COLO668 (cell line): Measurements from ENCODE around the gene ADGRA1.
A peak's percentile ranks its signal among the peaks of the same experiment; 100 is the strongest.
"Not testable (repeated sequence)": the region's sequence is repeated elsewhere in the genome, so short reads cannot be mapped to it uniquely, and the experiment has no call there.

Experiments used
- DNase-seq: peaks from one replicate; lab custom pipeline; 2025; ENCODE audit not compliant: unreplicated experiment; lab: John Stamatoyannopoulos, UW

The ADGRA1 gene

DNA sequence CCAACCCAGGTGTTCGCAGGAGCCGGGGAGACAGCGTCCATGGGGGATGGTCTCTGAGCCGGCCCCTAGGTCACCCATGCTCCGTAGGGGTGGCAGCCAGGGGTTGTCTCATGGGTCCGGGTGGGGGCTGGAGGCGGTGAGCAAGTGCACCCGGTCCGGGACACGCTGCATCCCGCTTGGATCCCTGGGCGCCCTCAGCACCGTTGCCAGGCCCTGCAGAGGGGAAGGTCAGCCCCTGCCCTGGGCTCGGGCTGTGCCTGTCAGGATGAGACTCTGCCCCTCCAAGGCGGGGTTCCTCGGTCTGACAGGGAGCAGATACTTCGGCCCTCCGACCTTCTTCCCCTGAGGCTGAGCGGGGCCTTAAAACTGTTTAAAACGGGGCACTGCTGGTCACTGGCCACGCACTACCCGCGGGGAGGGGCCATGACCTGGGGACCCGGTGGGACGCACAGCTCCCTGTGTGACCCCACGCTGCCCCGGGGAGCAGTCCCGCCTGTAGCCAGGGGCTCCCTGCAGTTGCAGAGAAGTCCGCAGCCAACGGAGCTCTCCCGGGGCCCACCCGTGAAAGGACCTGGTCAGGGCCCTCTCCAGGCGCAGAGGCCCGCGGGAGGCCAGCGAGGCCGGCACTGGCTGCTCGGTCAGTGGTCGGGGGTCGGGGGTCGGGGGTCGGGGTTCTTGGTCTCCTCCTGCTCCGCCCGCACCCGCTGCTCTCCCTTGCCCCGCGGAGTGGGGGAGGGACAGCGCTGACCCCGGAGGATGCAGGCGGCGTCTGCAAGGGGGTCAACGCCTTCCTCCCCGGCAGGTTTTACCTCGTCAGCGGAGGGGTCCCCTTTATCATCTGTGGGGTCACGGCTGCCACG is 38.9 kb downstream of the ADGRA1 start:
- DNase-seq, result no peak

- no peak for DNase-seq
These were observed 39.8 kb downstream of the ADGRA1 start for GRCh38 chr10:133127291-133128125.

- no peak for DNase-seq
These were observed 40.7 kb downstream of the ADGRA1 start for GRCh38 chr10:133128126-133129070.

DNA sequence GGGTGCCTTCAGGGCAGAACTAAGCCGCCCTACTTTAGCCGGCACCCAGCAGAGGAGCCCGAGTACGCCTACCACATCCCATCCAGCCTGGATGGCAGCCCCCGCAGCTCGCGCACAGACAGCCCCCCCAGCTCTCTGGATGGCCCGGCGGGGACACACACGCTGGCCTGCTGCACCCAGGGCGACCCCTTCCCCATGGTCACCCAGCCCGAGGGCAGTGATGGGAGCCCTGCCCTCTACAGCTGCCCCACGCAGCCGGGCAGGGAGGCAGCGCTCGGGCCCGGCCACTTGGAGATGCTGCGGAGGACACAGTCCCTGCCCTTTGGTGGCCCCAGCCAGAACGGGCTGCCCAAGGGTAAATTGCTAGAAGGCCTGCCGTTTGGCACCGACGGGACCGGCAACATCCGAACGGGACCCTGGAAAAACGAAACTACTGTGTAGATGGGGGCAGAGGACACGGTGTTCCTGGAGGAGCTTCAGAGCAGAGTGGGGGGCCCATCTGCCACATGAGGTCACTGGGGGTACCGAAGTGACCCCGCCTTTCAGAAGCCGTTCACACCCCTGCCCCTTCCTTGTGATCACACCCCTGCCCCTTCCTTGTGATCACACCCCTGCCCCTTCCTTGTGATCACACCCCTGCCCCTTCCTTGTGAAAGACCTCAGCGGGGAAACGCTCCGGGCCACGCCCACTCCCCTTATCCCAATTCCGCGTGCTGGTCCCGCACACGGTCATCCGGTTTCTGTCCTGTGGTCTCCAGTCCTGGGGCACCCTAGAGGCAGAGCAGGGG is 41.5 kb downstream of the ADGRA1 start:
- DNase-seq, result no peak

- DNase-seq, result no peak
These were observed 42.3 kb downstream of the ADGRA1 start for GRCh38 chr10:133129859-133130495.

- no peak for DNase-seq
These were observed 42.9 kb downstream of the ADGRA1 start for GRCh38 chr10:133130602-133131001.

- DNase-seq, result no peak
These were observed 43.3 kb downstream of the ADGRA1 start for GRCh38 chr10:133131053-133131452.

DNA sequence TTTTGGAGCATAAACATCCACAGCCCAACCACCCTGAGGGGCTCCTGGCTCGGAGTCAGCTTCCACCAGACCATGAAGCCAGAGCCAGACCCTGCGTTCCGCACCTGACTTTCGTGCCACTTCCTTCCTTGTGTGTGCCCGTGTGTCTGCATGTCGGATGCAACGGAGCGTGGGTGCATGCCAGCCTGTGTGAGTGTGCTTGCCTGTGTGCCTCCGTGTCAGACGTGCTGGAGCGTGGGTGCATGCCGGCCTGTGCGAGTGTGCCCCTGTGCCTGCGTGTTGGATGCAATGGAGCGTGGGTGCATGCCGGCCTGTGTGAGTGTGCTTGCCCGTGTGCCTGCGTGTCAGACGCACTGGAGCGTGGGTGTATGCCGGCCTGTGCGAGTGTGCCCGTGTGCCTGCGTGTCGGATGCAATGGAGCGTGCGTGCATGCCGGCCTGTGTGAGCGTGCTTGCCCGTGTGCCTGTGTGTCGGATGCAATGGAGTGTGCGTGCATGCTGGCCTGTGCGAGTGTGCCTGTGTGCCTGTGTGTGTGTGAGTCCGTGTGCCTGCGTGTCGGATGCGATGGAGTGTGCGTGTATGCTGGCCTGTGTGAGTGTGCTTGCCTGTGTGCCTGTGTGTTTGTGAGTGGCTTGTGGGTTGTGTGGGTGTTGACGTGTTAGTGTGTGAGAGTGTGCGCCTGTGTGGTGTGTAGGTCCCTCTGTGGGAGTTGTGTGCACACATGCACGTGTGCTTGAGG is 44.2 kb downstream of the ADGRA1 start:
- DNase-seq, result no peak

DNA sequence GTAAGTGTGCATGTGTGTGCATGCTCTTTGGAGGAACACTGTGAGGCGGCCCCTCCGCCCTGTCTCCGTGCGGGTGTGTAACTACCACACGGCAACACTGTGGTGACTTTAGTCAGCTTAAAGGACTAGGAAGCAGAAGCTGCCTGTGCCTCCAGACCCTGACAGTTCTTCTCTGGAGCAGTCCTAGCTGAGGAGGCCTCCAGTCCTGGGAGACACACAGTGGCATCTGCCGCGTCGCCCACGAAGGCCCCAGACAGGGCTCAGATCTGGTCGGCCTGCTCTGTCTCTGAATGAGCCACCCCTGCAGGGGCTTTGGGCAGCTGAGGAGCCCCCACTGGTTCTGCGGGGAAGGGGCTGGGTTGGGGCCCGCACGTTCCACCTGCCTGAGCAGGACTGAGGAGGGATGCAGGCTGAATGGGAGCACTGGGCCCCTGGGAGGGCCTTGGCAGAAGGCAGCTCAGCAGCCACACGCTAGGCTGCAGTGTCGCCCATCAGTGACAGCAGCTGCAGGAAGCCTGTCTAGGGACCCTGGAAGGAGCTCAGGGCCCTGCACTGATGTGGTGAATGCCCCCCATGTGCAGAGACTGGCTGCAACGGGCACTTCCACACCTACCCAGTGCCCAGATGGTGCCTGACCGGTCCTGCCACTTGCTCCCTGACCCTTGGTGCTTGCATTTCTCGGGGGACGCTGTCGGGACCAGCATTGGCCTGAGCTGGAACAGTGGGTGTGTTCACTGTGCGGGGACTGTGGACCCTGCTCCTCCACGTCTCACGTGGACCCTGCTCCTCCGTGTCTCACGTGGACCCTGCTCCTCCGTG is 45.0 kb downstream of the ADGRA1 start:
- DNase-seq, result no peak

GRCh38 chr10:133133471-133134231 is 45.9 kb downstream of the ADGRA1 start:
- no peak for DNase-seq

DNA sequence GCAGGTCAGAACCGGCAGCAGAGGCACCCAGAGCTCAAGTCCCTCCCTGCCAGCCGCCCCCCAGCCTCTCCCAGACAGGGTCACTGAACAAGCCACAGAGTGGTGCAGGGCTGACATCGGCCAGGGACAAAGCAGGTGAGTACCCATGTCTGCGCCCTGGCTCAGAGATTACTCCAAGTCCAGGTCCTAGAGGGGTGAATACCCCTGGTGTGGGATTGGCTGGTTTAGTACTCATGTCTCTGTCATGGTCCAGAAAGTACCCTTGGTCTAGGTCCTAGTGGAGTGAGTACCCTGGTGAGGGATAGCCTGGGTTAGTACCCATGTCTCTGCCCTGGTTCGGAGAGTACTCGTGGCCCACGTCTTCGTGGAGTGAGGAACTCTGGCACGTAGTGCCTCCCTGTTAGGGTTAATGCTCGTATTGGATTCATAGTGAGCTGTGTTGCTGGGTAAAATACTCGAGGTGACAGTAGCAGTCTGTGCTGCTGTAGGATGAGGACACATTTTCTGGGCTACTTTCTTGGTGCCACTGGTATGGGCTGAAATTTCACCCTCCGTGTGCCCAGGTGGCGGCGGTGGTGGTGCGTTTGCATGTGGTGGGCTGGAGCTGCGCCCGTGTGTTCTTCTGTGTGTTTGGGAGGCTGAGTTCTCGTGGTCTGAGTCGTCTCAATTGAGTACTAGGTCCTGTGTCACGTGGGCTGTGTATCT is 46.8 kb downstream of the ADGRA1 start:
- no peak for DNase-seq

DNA sequence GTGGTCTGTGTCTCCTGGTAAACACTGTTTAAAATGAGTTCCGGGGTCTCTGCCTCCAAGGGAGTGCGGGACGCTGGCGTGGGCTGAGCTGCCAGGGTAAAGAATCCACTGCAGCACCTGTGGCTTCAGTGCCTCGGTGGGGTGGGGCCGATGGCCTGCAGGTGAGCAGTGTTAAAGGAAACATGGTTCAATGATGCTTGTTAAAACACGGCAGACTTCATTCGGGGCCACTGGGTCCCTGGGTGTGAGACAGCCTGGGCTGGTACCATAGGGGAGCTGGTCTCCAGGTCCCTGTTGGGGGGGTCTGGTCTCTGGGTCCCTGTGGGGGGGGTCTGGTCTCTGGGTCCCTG is 47.4 kb downstream of the ADGRA1 start:
- DNase-seq, result peak; percentile 3

DNA sequence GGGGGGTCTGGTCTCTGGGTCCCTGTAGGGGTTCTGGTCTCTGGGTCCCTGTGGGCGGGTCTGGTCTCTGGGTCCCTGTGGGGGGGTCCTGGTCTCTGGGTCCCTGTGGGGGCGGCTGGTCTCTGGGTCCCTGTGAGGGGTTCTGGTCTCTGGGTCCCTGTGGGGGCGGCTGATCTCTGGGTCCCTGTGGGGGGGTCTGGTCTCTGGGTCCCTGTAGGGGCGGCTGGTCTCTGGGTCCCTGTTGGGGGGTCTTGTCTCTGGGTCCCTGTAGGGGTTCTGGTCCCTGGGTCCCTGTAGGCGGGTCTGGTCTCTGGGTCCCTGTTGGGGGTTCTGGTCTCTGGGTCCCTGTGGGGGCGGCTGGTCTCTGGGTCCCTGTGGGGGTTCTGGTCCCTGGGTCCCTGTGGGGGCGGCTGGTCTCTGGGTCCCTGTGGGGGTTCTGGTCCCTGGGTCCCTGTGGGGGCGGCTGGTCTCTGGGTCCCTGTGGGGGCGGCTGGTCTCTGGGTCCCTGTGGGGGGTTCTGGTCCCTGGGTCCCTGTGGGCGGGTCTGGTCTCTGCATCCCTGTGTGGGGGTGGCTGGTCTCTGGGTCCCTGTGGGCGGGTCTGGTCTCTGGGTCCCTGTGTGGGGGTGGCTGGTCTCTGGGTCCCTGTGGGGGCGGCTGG is 49.9 kb downstream of the ADGRA1 start:
- not testable (repeated sequence) for DNase-seq

DNA sequence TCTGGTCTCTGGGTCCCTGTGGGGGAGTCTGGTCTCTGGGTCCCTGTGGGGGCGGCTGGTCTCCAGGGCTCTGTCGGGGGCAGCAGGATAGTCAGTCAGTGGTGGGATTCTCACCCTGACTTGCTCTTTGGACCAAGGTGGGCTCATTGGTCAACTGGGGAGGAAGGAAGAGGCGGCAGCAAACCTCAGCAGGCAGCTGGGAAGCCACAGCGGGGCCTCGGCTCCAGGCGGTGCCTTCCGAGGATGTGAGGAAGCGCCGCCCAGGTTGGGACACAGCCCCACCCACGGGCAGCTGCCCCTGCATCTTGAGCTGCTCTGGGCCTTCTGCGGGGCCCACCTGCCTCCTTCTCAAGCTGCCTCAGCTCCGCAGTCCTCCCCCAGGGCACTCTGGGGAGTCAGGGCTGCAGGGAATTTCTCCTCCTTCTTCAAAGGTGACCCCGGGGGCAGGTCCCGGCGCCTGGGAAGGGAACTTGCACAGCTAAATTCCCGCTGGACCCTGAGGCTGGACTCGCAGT is 51.9 kb downstream of the ADGRA1 start:
- DNase-seq, result no peak

DNA sequence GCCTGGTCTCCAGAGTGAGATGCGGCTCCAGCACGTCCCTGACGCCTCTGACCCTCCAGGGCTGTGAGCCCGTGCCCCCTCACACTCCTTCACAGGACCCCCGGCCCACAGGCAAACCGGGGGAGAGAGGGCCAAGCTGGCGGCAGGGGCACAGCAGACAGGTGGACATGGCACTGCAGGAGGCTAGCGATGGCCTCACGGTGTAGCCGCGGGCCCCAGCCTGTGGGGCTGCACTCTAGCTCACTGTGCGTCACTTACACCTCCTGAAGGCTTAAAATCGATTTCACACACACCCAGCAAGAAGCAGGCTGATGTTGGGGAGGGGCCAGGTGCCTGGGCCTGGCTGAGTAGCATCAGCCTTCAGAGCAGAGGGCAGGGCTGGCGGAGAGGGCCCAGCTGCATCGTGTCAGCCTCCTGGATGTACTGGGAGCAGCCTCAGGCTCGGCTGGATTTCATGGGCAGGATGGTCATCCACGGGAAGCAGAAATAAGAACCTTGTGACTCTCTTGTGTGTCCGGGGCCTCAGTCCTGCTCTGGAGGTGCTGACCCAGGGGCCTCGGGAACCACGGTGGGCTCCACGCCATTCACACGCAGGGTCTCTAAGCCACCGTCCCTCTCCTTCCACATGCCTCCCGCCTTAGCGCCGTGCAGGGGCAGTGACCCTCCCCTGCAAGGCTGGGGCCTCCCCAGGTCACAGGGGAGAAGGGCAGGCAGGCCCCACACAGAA is 52.9 kb downstream of the ADGRA1 start:
- no peak for DNase-seq
